HG03108 (cell line): ENCODE data around the gene TMEM179B.
"Not testable (repeated sequence)": the region's sequence is repeated elsewhere in the genome, so short reads cannot be mapped to it uniquely, and the experiment has no call there.

Experiments
- ATAC-seq: cut with Tn5 transposase; IDR thresholded peaks from one replicate; pipeline ENCODE4 v1.9.1; 2021; ENCODE audit warnings: moderate library complexity; ENCODE audit not compliant: unreplicated experiment

The TMEM179B gene

GRCh38 chr11:62787005-62787759, at the start of gene TMEM179B:
TSS of gene TMEM179B (plus strand) at chr11:62787402. CDS start at chr11:62787432, 30 bp downstream.
- peak; percentile 60 for ATAC-seq

- ATAC-seq, result no peak
These were observed 39.6 kb upstream of the TMEM179B start for GRCh38 chr11:62747475-62748160.

DNA sequence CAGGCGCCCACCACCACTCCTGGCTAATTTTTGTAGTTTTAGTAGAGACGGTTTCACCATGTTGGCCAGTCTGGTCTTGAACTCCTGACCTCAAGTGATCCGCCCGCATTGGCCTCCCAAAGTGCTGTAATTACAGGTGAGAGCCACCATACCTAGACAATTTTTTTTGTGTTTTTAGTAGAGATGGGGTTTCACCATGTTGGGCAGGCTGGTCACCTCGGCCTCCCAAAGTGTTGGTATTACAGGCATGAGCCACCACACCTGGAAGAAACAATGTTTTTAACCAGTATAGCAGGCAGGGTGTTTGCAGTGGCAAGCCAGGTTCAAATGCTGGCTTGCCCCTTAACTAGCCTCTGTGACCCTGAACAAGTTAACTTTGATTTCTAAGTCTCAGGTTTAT, 37.3 kb upstream of the TMEM179B start:
- not testable (repeated sequence) for ATAC-seq

GRCh38 chr11:62752177-62752785, 34.9 kb upstream of the TMEM179B start:
- no peak for ATAC-seq

DNA sequence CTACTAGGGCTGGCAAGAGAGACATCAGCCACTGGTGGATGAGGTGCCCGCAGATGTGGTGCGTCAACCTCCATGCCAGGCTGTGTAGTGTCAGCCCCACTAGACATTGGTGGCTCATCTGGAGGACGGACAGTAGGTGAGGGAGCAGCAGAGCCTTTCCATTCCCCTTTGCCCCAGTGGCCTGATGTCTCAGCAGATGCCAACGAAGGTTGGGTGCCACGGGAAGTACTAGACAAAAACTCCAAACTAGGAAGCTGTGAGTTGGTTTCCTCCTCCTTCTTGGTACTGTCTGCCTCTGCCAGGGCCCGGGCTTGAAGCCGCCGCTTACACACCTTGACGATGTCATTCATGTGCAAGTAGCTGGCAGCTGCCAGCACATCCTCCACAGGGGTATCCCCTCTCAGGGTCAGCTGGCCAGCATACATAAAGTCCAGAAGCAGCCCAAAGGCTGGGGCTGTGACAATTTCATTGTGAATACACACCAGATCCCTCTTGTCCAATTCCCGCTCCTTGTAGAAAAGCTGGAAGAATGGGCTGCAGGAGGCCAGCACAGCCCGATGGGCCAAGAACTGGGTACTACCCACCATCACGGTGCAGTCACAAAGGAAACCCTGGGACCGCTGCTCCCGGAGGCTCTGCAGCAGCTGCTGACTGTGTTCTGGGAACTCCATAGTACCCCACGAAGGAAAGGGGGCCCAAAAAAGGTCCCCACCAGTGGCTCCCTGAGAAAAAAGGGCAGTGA, 34.0 kb upstream of the TMEM179B start:
- peak; percentile 0 for ATAC-seq

- ATAC-seq, result peak; percentile 96
These were observed 33.2 kb upstream of the TMEM179B start, which contains the start of gene ZBTB3 for GRCh38 chr11:62753736-62754603. TSS of gene ZBTB3 (minus strand) at chr11:62754160. CDS start at chr11:62753664, 496 bp downstream.

DNA sequence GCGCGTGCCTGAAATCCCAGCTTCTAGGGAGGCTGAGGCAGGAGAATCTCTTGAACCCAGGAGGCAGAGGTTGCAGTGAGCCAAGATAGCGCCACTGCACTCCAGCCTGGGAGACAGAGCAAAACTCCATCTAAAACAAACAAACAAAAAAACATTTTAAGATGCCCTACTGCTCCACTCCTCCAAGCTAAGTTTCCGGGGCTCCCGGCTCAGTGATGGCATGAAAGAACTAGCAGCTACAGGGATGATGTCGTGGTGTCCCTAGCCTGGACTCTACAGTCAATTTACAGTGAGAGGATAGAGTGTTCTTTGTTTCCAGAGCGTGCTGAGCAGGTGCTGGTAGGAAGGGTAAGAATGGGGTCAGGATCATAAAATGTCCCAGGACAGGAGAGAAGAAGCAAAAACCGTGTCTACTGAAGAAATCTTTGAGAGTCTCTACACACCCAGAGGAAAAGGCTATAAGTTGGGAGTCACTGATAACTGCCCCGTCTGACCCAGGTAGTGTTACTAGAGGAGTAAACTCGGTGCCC, 32.1 kb upstream of the TMEM179B start:
- ATAC-seq, result no peak

DNA sequence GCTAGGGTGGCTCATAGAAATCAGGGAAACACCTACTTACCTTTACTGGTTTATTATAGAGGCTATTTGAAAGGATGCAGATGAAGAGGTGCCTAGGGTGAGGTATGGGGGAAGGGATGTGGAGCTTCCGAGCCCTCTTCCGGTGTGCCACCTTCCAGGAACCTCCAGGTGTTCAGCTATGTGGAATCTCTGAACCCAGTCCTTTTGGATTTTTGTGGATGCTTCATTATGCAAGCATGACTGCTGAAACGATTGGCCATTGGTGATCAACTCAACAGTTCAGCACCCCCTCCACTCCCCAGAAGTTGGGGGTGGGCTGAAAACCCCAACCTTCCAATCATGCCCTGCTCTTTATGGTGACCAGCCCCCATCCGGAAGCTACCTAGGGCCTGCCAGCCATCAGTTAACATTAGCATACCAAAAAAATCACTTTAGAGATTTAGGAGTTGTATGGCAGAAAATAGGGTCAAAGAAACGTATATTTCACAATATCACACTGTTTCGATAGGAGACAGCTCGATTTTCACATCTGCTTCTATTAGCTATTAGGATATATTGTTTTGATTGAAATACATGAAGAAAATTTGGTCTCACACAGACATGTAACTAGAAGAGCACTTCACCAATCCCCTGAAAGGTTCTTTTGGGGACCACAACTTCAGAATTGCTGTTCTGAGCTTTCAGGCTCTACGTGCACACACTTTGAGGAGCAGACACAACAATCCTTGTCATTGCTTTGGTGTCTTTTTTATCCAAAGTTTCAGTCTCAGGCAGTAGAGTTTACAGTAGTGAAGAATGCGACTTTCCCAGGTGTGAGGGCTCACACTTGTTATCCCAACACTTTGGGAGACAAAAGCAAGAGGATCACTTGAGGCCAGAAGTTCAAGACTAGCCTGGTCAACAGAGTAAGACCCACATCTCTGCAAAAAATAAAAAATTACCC, 29.1 kb upstream of the TMEM179B start:
- no peak for ATAC-seq

GRCh38 chr11:62760867-62761227, 26.4 kb upstream of the TMEM179B start:
- not testable (repeated sequence) for ATAC-seq

- ATAC-seq, result no peak
These were observed 16.4 kb upstream of the TMEM179B start for GRCh38 chr11:62770778-62771143.

DNA sequence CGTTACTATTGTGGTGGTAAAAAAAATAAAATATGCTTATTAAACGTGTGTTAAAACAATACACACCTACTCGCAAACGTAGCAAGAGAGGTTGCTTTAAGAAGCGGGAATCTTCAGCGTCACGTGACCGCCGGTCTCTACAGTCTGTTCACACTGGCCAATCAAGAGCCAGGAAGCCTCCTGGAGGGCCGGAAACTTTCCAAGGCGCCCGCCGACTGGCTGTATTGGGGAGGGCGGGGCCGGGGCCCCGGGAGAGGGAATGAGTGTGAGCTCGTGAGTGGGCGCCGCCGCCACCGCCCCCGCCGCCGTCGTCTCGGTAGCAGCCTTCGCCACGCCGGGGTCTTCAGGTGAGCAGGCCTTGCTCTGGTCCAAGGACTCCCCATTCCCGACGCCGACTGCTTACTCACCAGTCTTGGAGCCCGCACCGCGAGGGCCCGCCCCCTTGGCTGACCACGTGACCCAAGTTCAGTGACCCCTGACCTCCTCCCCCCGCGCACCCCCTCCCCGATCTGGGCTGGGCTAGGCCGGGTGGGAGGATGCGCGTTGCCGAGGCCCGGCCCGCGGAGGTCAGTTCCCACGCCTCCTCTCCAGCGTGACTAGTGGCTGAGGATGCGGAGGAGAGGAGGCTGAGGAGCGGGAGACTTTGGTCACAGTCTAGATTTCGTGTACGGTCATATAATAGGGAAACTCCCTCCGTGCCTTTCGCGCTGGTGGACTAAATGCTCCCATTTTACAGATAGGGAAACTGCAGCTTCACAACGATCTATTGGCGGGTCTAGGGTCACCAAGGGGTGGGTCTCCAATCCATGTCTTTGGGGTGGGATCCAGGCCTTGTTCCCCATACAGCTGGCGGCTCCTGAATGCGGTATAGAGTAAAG, 15.8 kb upstream of the TMEM179B start, which contains the start of gene TAF6L:
Gene TAF6L (plus strand): TSS at position 253 of the 878 bp plus-strand sequence. CDS start 4,388 bp downstream, outside the sequence.
- peak; percentile 79 for ATAC-seq

DNA sequence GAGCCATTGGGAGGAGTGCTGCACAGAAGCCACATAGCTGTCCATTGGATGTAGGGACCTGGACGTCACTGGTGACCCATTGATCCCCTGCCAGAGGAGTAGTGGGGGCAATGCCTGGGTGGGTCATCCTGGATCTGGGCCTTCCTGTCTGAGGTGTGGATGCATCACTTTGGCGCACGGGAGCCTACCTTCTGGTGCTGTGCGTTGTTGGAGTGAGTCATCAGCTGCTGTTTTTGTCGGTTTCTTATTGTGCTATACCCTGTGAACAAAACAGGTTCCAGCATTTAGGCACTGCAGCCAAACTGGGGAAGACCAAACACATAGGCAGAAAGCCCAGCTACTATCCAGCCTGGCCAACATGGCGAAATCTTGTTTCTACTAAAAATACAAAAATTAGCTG, 12.8 kb upstream of the TMEM179B start:
- no peak for ATAC-seq

DNA sequence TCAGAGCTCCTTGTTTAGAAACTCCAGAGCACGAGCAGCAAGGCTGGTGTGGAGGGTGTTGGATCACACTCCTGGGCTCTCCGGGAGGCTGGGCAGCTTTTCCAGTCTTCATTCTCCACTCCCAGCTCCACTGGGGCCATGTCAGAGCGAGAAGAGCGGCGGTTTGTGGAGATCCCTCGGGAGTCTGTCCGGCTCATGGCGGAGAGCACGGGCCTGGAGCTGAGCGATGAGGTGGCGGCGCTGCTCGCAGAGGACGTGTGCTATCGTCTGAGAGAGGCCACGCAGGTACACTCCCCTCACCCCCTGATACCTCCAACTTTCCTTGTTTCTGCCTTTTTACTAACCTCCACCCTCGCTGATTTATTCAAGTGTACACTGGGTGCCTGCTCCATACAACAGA, 11.6 kb upstream of the TMEM179B start:
- ATAC-seq, result no peak

DNA sequence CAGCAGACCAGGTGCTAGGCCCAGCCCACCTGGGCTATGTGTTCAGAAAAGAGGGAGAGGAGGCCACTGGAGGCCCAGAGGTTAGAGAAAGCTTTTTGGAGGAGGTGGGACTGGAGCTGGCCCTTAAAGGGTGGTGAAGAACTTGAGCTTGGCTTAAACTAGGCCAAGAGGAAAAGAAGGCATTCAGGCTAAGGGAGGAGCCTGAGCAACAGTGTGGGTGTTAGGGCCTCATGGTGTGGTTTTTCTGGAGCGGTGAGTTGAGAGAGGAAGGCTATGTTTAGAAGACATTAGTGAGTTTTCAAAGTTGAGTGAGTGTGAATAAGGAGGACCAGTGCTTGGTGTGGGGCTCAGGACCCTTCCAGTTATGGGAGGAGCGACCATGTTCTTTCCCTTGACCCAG, 9.8 kb upstream of the TMEM179B start:
- ATAC-seq, result no peak

- no peak for ATAC-seq
These were observed 8.8 kb upstream of the TMEM179B start for GRCh38 chr11:62778441-62778840.

DNA sequence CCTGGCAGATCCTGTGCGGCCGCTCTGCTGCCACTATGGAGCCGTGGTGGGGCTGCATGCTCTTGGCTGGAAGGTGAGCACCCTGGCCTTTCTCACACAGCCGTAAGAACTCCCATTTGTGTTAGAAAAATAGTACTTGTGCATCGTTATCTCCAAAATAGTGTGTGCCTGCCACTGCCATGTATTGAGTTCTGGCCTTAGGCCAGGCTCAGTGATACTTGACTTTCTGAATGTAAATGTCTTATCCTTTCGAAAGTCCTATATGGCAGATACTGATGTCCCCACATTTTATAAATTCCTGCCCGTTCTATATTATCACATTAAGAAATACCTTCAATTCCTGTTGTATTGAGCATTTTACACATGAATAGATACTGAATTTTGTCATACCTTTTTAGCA, 4.4 kb upstream of the TMEM179B start:
- ATAC-seq, result no peak

DNA sequence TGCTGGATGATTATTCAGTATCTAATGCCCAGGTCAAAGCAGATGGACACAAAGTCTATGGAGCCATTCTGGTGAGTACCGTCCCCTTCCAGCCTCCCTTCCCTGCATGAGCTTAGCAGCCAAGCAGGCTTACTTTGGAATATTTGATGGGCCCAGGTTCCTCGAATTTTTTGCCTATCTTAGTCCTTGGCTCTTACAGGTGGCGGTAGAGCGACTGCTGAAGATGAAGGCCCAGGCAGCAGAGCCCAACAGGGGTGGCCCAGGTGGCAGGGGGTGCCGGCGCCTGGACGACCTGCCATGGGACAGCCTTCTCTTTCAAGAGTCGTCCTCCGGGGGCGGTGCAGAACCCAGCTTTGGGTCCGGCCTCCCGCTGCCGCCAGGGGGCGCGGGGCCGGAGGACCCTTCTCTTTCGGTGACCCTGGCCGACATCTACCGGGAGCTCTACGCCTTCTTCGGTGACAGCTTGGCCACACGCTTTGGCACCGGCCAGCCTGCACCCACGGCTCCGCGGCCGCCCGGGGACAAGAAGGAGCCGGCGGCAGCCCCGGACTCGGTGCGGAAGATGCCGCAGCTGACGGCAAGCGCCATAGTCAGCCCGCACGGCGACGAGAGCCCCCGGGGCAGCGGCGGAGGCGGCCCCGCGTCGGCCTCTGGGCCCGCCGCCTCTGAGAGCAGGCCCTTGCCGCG, 741 bp upstream of the TMEM179B start:
- ATAC-seq, result peak; percentile 50
